Upper lobe of left lung (tissue), 6 donors: ENCODE data around the gene APOA4. TPM values are rescaled to one million over a fixed set of nuclear protein-coding genes. Genes with fewer than 3 reads are reported as not detected.

Experiments
- ATAC-seq, 2 donors: fragments of 200-7000 bp; cut with Tn5 transposase; one replicate each; pipeline ENCODE4 v1.9.1; 2022; ENCODE audit warnings: mild to moderate bottlenecking in 2 of 2, moderate library complexity in 2 of 2; ENCODE audit not compliant: low FRiP score in 2 of 2
- DNase-seq, 2 donors: peaks; one replicate each; pipeline ENCODE4 v3.0.0-alpha.2; 2019 to 2020
- H3K27ac ChIP-seq, 4 donors: fragments of 200-600 bp; sonication (generic); one replicate each; pipeline ENCODE4 v1.5.1; 2016 to 2019
- H3K27me3 ChIP-seq, 4 donors: fragments of 200-600 bp; sonication (generic); one replicate each; pipeline ENCODE4 v1.5.1; 2017 to 2019
- H3K36me3 ChIP-seq, 4 donors: fragments of 200-600 bp; sonication (generic); one replicate each; pipeline ENCODE4 v1.5.1; 2016 to 2019
- H3K4me1 ChIP-seq, 4 donors: fragments of 200-600 bp; sonication (generic); one replicate each; pipeline ENCODE4 v1.5.1; 2018 to 2019
- H3K4me3 ChIP-seq, 4 donors: fragments of 200-600 bp; sonication (generic); one replicate each; pipeline ENCODE4 v1.5.1; 2017 to 2019; ENCODE audit warnings: mild to moderate bottlenecking in 2 of 4, moderate library complexity in 1 of 4
- H3K9me3 ChIP-seq, 4 donors: fragments of 200-600 bp; sonication (generic); one replicate each; pipeline ENCODE4 v1.5.1; 2018 to 2019
- CTCF ChIP-seq, 6 experiments: fragments of 450-650 bp in 4 of 6; fragments of 200-600 bp in 2 of 6; sonication (generic) in 2 of 6; IDR thresholded peaks; one replicate each; pipeline ENCODE4 v1.5.1; 2016 to 2019; ENCODE audit warnings: antibody characterized with exemption in 6 of 6
- EP300 ChIP-seq, 4 donors: sonication (generic); formaldehyde crosslinking; IDR thresholded peaks; one replicate each; pipeline ENCODE4 v1.5.1; 2017; ENCODE audit warnings: antibody characterized with exemption in 4 of 4, control low read depth in 2 of 4
- POLR2A ChIP-seq, 4 donors: fragments of 450-650 bp; IDR thresholded peaks; one replicate each; pipeline ENCODE4 v1.5.1; 2016 to 2017; ENCODE audit warnings: antibody characterized with exemption in 4 of 4, mild to moderate bottlenecking in 2 of 4
- POLR2AphosphoS5 ChIP-seq, 2 donors: sonication (generic); formaldehyde crosslinking; IDR thresholded peaks; one replicate each; pipeline ENCODE4 v1.5.1; 2017; ENCODE audit warnings: antibody characterized with exemption in 2 of 2
- WGBS, 2 donors: methylation state at CpG; one replicate each; pipeline ENCODE4 v1.1.5; 2017 to 2018; 5-methylcytosine and 5-hydroxymethylcytosine counted together
- total RNA-seq, 6 donors: library from RNA; depleted of rRNA in 4 of 6; stranded (reverse); fragments of >200 nt in 4 of 6; gene quantifications; one replicate each; pipeline versions ENCODE4 v1.1.0 to v1.2.1, GENCODE V29; 2016 to 2021
- donor health status: DM: no; HTN: no; CAD: no; lungs with moderate emphysema.
- donor health status: DM: no; HTN: yes; CAD: no; lungs with severe emphysema.

The APOA4 gene
- total RNA-seq, 6 donors from 2014 or later, result not detected

DNA sequence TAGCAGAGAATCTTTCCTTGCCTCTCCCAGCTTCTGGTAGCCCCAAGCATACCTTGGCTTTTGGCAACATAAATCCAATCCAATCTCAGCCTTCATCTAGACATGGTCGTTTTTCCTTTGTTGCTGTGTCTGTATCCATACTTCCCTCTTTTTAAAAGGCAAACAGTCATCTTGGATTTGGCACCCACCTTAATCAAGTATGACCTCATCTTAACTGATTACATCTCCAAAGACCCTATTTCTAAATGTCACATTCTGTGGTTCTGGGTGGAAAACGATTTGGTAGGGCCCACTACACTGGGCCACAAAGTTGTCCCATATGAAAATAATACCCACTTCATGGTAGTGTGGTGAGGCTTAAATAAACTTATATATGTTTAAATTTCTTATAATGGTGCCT is 51.2 kb downstream of the APOA4 start:
- Histone ChIP-seq H3K27ac (peak overlapping the region; percentile 88 to 98 (median 94)), H3K9me3 (no peaks in the 10 kb centered on the region), H3K27me3 (no peaks in the 10 kb centered on the region), H3K4me1 (peaks cover 14 to 29% (median 19%) of the 10 kb centered on the region in 4 donors), H3K36me3 (peaks cover 0 to 27% (median 5%) of the 10 kb centered on the region in 4 donors), H3K4me3 (peak overlapping the region; percentile 75 to 92 (median 80))
- WGBS, 2 donors, result 6 to 16% methylated on average over 2 of the region's 2 CpGs
- no peak for DNase-seq
- ATAC-seq, result no peak
- no peak for TF ChIP-seq CTCF (IDR thresholded peaks at IDR 0.05)
- no peak for TF ChIP-seq POLR2AphosphoS5 (IDR thresholded peaks at IDR 0.05)
- no peak for TF ChIP-seq POLR2A (IDR thresholded peaks at IDR 0.05)
- no peak for TF ChIP-seq EP300 (IDR thresholded peaks at IDR 0.05)

Other genes with a start within 250 kb of the APOA4 start
- 10 to 100 TPM; 12.1 to 18.9 (median 17.0) TPM for gene BUD13, start 50.3 kb downstream of the APOA4 start, total RNA-seq
- gene ZPR1, start 35.3 kb downstream of the APOA4 start, total RNA-seq, result 10 to 100 TPM; 17.6 to 56.1 (median 34.4) TPM
- gene APOA5, start 31.4 kb downstream of the APOA4 start, total RNA-seq, result under 1 TPM in 2 of 6 donors, not detected in 4; 0.20 to 0.57 TPM
- gene APOC3, start 6.6 kb upstream of the APOA4 start, total RNA-seq, result 1 to 10 TPM in 2 of 6 donors, not detected in 4; 3.7 to 4.4 TPM
- 10 to 100 TPM in 2 of 6 donors, 1 to 10 TPM in 4; 3.1 to 36.0 (median 5.9) TPM for gene APOA1, start 14.3 kb upstream of the APOA4 start, total RNA-seq